K562 (cell line): ENCODE measurements around the gene KCTD11. TPM values are rescaled to one million over a fixed set of nuclear protein-coding genes. Genes with fewer than 3 reads are reported as not detected.

Experiments
- DMBX1 ChIP-seq: fragments of 250-450 bp; sonication (Bioruptor Pico); IDR thresholded peaks from 2 replicates; pipeline ENCODE4 v1.8.0; 2022; ENCODE audit warnings: inconsistent platforms, mild to moderate bottlenecking, moderate library complexity, borderline replicate concordance
- HMGN3 ChIP-seq: IDR thresholded peaks from 2 replicates; pipeline ENCODE4 v1.6.1; 2011; ENCODE audit warnings: borderline replicate concordance, low read depth, mild to moderate bottlenecking, mixed read lengths, low read length; ENCODE audit not compliant: insufficient read length; ENCODE audit errors: extremely low read depth
- IFI16 ChIP-seq: fragments of 250-450 bp; sonication (Bioruptor Pico); IDR thresholded peaks from 2 replicates; pipeline ENCODE4 v2.1.2; 2022; ENCODE audit warnings: mild to moderate bottlenecking, inconsistent platforms
- MAFF ChIP-seq: IDR thresholded peaks from 2 replicates; pipeline ENCODE4 v1.6.1; 2012; ENCODE audit warnings: low read length, improper control_type of control experiment
- NR2C1 ChIP-seq, 2 experiments: fragments of 450-650 bp; IDR thresholded peaks; 2 replicates each; pipeline ENCODE4 v1.6.1; 2017; ENCODE audit warnings: mild to moderate bottlenecking in 2 of 2, antibody characterized with exemption in 1 of 2, inconsistent platforms in 1 of 2, missing compliant biosample characterization in 1 of 2, missing genetic modification characterization in 1 of 2
- PHF20 ChIP-seq: fragments of 450-650 bp; IDR thresholded peaks from 2 replicates; pipeline ENCODE4 v1.6.1; 2018; ENCODE audit not compliant: partially characterized antibody
- POLR3A ChIP-seq: IDR thresholded peaks from 2 replicates; pipeline ENCODE4 v1.6.1; 2011; ENCODE audit warnings: borderline replicate concordance, mild to moderate bottlenecking, moderate library complexity; ENCODE audit not compliant: insufficient read length, insufficient read depth; ENCODE audit errors: extremely low read depth
- POLR3G ChIP-seq: IDR thresholded peaks from 2 replicates; pipeline ENCODE4 v1.6.1; 2011; ENCODE audit not compliant: insufficient read length, insufficient replicate concordance; ENCODE audit errors: extremely low read depth
- PRMT5 ChIP-seq: sonication (generic); formaldehyde crosslinking; IDR thresholded peaks from 2 replicates; pipeline ENCODE4 v1.5.0; 2020; ENCODE audit warnings: missing genetic modification reagents
- RBBP5 ChIP-seq: fragments of 200-600 bp; sonication (generic); IDR thresholded peaks from 2 replicates; pipeline ENCODE4 v1.6.1; 2012; ENCODE audit warnings: borderline replicate concordance, mild to moderate bottlenecking, low read length, control low read depth, inconsistent platforms; ENCODE audit not compliant: insufficient read depth, poor library complexity, severe bottlenecking
- RCOR1 ChIP-seq, 2 experiments: IDR thresholded peaks; 2 replicates each; pipeline ENCODE4 v1.6.1; 2012; ENCODE audit warnings: low read depth in 2 of 2, low read length in 2 of 2, borderline replicate concordance in 1 of 2, improper control_type of control experiment in 1 of 2
- SIN3A ChIP-seq, 2 experiments: fragments of 150-350 bp in 1 of 2; IDR thresholded peaks; 2 replicates each; pipeline ENCODE4 v1.6.1; 2011 to 2016; ENCODE audit warnings: borderline replicate concordance in 2 of 2, low read depth in 2 of 2, low read length in 2 of 2, mild to moderate bottlenecking in 2 of 2, moderate library complexity in 2 of 2; ENCODE audit not compliant: control insufficient read depth in 1 of 2
- U2AF1 ChIP-seq: fragments of 200-400 bp; formaldehyde crosslinking; optimal IDR thresholded peaks from 2 replicates; pipeline ENCODE3; 2017; ENCODE audit warnings: mild to moderate bottlenecking, low read depth, low read length, moderate library complexity
- ZFP30 ChIP-seq: fragments of 250-450 bp; sonication (Bioruptor Pico); IDR thresholded peaks from 2 replicates; pipeline ENCODE4 v1.8.0; 2022; ENCODE audit warnings: moderate library complexity, mild to moderate bottlenecking, inconsistent platforms, borderline replicate concordance
- polyA plus RNA-seq, 8 experiments: library from polyadenylated mRNA; depleted of rRNA in 4 of 8; stranded (reverse) in 5 of 8; unstranded in 3 of 8; fragments of >200 nt; fragmentation: Nextera tagmentation in 2 of 8; fragmentation: Illumina TruSeq in 1 of 8; extraction: Ambion mirVana in 2 of 8; extraction: Trizol in 1 of 8; gene quantifications; 2 replicates each; pipeline versions ENCODE4 v1.2.1 to v1.2.3, GENCODE V29; 2011 to 2014; ENCODE audit warnings: inconsistent platforms in 1 of 8, missing spikeins in 1 of 8
- total RNA-seq, 7 experiments: library from RNA; depleted of rRNA in 6 of 7; stranded (reverse); fragments of >200 nt in 6 of 7; fragmentation: Illumina TruSeq in 2 of 7; extraction: Trizol in 2 of 7; gene quantifications; 2 replicates each; pipeline versions ENCODE4 v1.2.1 to v1.2.3, GENCODE V29; 2011 to 2021; ENCODE audit warnings: low replicate concordance in 1 of 7
- TF ChIP-seq, protein P1 (sequence below): sonication (generic); formaldehyde crosslinking; IDR thresholded peaks from 2 replicates; pipeline ENCODE4 v1.8.0; 2022; ENCODE audit warnings: missing genetic modification reagents, mild to moderate bottlenecking, borderline replicate concordance
- TF ChIP-seq, protein P2 (sequence below): sonication (generic); formaldehyde crosslinking; IDR thresholded peaks from 2 replicates; pipeline ENCODE4 v1.8.0; 2023; ENCODE audit warnings: mild to moderate bottlenecking, missing genetic modification reagents
- TF ChIP-seq, protein P3 (sequence below), 2 experiments: fragments of 450-650 bp in 1 of 2; sonication (generic) in 1 of 2; formaldehyde crosslinking in 1 of 2; IDR thresholded peaks in 1 of 2; conservative IDR thresholded peaks in 1 of 2; 2 replicates each; pipeline versions ENCODE4 v1.6.1 to v1.8.1; 2016 to 2023; ENCODE audit warnings: mild to moderate bottlenecking in 2 of 2, moderate library complexity in 2 of 2, inconsistent platforms in 1 of 2, missing genetic modification reagents in 1 of 2
- TF ChIP-seq, protein P4 (sequence below): fragments of 450-650 bp; IDR thresholded peaks from 2 replicates; pipeline ENCODE4 v1.6.1; 2016; ENCODE audit warnings: antibody characterized with exemption
- TF ChIP-seq, protein P5 (sequence below): fragments of 450-650 bp; IDR thresholded peaks from 2 replicates; pipeline ENCODE4 v1.6.1; 2014; ENCODE audit warnings: low read depth, mild to moderate bottlenecking, moderate library complexity, borderline replicate concordance

KCTD11 gene
- total and polyA plus RNA-seq, 9 of the 15 experiments (the other 6 are each of a cell fraction or from before 2014, with no cell fraction given), result 0.01 to 3.2 (median 2.5) TPM; not detected in 1

DNA sequence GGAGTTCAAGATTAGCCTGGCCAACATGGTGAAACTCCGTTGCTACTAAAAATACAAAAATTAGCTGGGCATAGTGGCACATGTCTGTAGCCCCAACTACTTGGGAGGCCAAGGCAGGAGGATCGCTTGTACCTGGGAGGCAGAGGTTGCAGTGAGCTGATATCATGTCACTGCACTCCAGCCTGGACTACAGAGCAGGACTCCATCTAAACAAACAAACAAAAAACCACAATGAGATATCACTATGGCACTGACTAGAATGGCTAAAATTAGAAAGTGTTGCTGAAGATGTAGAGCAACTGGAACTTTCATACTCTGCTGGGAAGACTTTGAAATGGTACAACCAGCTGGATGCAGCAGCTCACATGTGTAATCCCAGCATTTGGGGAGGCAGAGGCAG lies 22.4 kb downstream of the KCTD11 start (continued):
- TF ChIP-seq, protein P1, sequence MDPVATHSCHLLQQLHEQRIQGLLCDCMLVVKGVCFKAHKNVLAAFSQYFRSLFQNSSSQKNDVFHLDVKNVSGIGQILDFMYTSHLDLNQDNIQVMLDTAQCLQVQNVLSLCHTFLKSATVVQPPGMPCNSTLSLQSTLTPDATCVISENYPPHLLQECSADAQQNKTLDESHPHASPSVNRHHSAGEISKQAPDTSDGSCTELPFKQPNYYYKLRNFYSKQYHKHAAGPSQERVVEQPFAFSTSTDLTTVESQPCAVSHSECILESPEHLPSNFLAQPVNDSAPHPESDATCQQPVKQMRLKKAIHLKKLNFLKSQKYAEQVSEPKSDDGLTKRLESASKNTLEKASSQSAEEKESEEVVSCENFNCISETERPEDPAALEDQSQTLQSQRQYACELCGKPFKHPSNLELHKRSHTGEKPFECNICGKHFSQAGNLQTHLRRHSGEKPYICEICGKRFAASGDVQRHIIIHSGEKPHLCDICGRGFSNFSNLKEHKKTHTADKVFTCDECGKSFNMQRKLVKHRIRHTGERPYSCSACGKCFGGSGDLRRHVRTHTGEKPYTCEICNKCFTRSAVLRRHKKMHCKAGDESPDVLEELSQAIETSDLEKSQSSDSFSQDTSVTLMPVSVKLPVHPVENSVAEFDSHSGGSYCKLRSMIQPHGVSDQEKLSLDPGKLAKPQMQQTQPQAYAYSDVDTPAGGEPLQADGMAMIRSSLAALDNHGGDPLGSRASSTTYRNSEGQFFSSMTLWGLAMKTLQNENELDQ (CRISPR knock-in tag), result no peak
- TF ChIP-seq SIN3A (IDR thresholded peaks at IDR 0.05; ENCODE audit: borderline replicate concordance in 2 of 2, control insufficient read depth in 1 of 2, low read depth in 2 of 2, low read length in 2 of 2) (no peak), NR2C1 (IDR thresholded peaks at IDR 0.05) (no peak), NR2C1 (tag; IDR thresholded peaks at IDR 0.05) (no peak), RBBP5 (no peak), POLR3G (no peak), POLR3A (no peak), ZFP30 (CRISPR knock-in tag) (no peak), PRMT5 (no peak), U2AF1 (no peak), HMGN3 (no peak), IFI16 (CRISPR knock-in tag) (no peak), RCOR1 (IDR thresholded peaks at IDR 0.05; ENCODE audit: borderline replicate concordance in 1 of 2, low read depth in 2 of 2, low read length in 2 of 2) (peak in 1 of 2 experiments; percentile 35; a peak in 1 of 4 replicates), PHF20 (no peak), MAFF (no peak), DMBX1 (CRISPR knock-in tag) (no peak)
- TF ChIP-seq, protein P2, sequence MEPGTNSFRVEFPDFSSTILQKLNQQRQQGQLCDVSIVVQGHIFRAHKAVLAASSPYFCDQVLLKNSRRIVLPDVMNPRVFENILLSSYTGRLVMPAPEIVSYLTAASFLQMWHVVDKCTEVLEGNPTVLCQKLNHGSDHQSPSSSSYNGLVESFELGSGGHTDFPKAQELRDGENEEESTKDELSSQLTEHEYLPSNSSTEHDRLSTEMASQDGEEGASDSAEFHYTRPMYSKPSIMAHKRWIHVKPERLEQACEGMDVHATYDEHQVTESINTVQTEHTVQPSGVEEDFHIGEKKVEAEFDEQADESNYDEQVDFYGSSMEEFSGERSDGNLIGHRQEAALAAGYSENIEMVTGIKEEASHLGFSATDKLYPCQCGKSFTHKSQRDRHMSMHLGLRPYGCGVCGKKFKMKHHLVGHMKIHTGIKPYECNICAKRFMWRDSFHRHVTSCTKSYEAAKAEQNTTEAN (CRISPR knock-in tag), result no peak
- TF ChIP-seq, protein P3, sequence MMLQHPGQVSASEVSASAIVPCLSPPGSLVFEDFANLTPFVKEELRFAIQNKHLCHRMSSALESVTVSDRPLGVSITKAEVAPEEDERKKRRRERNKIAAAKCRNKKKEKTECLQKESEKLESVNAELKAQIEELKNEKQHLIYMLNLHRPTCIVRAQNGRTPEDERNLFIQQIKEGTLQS (IDR thresholded peaks at IDR 0.05), result no peak
- TF ChIP-seq, protein P3 (CRISPR knock-in tag; conservative IDR thresholded peaks at IDR 0.05), result no peak
- TF ChIP-seq, protein P4, sequence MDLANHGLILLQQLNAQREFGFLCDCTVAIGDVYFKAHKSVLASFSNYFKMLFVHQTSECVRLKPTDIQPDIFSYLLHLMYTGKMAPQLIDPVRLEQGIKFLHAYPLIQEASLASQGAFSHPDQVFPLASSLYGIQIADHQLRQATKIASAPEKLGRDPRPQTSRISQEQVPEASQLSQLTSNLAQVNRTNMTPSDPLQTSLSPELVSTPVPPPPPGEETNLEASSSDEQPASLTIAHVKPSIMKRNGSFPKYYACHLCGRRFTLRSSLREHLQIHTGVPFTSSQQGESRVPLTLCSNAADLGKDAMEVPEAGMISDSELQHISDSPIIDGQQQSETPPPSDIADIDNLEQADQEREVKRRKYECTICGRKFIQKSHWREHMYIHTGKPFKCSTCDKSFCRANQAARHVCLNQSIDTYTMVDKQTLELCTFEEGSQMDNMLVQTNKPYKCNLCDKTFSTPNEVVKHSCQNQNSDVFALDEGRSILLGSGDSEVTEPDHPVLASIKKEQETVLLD, result no peak
- TF ChIP-seq, protein P5, sequence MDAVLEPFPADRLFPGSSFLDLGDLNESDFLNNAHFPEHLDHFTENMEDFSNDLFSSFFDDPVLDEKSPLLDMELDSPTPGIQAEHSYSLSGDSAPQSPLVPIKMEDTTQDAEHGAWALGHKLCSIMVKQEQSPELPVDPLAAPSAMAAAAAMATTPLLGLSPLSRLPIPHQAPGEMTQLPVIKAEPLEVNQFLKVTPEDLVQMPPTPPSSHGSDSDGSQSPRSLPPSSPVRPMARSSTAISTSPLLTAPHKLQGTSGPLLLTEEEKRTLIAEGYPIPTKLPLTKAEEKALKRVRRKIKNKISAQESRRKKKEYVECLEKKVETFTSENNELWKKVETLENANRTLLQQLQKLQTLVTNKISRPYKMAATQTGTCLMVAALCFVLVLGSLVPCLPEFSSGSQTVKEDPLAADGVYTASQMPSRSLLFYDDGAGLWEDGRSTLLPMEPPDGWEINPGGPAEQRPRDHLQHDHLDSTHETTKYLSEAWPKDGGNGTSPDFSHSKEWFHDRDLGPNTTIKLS, result no peak
